ENCODE data around the gene BAD.

Gene BAD

DNA sequence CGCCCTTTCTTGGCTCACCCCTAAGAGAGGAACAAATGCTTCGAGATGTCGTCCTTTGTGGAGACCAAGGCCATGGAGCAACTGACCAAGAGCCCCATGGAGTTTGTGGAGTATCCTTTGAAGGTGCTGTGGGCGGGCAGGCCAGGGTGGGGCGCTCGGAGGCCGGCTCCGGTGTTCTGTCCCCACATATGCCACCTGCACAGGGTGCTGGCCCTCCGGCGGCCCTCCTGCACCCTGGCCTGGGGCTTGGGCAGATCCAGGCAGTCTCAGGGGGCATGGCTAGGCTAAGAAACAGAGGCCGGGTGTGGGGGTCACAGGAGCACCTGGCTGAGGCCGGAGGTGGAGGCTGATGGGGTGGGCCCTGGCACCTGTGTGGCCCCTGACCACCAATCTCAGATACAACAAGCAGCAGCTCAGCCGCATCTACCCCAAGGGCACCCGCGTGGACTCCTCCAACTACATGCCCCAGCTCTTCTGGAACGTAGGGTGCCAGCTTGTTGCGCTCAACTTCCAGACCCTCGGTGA, 22.8 kb downstream of the BAD start:
- no peak for DNase-seq (ENCODE audit: low read depth in 2 of 3, low spot score in 2 of 3)

DNA sequence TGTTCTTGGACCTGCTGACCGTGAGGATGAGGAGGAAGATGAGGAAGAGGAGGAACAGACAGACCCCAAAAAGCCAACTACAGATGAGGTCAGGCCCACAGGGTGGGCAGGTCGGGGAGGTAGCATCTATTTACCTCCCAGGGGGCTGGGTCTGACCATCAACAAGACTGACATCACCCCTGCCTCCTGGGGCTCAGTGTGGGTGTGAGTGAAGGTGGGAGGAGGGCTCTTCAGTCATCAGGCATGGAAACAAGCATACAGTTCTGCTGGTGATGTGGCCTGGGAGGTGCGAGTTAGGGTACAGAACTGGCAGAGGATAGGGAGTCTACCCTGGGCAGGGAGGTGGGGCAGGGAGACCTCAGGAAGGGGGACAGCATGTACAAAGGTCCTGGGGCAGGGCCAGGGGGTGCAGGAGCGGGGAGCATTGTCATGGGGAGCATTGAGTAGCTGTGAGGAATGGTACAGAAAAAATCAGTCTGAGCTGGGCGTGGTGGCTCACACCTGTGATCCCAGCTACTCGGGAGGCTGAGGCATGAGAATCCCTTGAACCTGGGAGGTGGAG, 24.2 kb downstream of the BAD start:
- no peak for DNase-seq (ENCODE audit: low read depth in 2 of 3, low spot score in 2 of 3)

DNA sequence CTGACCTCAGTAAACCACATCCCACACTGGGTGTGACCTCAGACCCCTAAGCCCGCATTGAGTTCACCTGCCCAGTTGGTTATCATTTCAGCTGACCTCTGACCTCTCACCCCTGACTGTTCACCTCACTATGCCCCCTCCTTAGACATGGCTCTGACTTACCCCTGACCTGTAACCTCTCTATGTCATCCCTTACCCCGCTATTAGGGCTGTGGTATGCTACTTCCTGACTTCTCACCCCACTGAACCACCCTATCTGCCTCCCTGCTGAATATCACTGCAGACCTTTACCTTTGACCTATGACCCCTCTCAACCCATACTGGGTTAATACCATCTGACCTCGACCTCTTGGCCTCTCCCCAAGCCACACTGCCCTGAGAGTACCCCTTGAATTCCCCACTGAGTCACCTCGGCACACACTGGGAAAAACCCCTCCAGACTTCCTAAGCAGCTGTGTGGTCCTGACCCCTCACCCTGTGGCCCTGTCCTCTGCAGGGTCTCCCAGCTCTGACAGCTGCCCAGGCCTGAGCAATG, 24.9 kb downstream of the BAD start:
- DNase-seq (ENCODE audit: low read depth in 2 of 3, low spot score in 2 of 3): no peak

DNA sequence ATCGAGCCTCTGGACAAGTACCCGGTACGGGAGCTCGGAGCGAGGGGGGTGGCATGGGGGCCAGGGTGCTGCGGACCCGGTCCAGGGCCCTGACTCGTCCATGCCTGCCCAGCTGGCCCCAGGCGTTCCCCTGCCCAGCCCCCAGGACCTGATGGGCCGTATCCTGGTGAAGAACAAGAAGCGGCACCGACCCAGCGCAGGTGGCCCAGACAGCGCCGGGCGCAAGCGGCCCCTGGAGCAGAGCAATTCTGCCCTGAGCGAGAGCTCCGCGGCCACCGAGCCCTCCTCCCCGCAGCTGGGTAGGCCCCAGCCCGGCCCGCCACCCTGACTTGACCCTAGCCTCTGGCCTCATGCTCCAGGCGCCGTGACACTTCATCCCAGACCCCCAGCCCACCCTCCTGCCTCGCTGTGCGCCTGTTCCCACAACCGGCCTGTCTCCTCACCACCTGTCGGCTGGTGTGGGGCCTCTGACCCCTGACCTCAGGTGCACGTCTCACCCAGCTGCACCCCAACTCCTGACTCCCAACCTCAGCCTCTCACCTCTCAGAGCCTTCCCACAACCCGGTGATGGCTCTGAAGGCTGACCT, 25.4 kb downstream of the BAD start:
- DNase-seq (ENCODE audit: low read depth in 2 of 3, low spot score in 2 of 3): no peak

DNA sequence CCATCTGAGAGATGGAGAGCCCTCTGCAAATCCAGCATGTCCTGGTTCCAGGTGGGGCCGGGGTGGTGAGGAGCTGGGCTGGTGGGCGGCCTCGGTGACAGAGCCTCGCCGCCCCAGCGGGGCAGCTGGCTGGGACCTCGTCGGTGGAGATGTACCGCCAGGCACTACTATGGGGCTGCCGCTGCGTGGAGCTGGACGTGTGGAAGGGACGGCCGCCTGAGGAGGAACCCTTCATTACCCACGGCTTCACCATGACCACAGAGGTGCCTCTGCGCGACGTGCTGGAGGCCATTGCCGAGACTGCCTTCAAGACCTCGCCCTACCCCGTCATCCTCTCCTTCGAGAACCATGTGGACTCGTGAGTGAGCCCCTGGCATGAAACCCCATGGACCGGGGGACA, 26.1 kb downstream of the BAD start:
- DNase-seq (ENCODE audit: low read depth in 2 of 3, low spot score in 2 of 3): no peak

DNA sequence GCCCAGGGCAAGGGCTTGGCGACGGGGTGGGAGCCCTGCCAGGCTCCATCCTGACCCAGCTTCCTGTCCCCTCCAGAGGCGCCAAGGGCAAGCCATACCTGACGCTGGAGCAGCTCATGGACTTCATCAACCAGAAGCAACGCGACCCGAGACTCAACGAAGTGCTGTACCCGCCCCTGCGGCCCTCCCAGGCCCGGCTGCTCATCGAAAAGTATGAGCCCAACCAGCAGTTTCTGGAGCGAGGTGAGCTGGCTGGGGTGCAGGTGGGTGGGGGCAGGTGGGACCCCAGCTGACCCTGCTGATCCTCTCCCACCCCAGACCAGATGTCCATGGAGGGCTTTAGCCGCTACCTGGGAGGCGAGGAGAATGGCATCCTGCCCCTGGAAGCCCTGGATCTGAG, 28.2 kb downstream of the BAD start:
- DNase-seq (ENCODE audit: low read depth in 2 of 3, low spot score in 2 of 3): no peak

DNA sequence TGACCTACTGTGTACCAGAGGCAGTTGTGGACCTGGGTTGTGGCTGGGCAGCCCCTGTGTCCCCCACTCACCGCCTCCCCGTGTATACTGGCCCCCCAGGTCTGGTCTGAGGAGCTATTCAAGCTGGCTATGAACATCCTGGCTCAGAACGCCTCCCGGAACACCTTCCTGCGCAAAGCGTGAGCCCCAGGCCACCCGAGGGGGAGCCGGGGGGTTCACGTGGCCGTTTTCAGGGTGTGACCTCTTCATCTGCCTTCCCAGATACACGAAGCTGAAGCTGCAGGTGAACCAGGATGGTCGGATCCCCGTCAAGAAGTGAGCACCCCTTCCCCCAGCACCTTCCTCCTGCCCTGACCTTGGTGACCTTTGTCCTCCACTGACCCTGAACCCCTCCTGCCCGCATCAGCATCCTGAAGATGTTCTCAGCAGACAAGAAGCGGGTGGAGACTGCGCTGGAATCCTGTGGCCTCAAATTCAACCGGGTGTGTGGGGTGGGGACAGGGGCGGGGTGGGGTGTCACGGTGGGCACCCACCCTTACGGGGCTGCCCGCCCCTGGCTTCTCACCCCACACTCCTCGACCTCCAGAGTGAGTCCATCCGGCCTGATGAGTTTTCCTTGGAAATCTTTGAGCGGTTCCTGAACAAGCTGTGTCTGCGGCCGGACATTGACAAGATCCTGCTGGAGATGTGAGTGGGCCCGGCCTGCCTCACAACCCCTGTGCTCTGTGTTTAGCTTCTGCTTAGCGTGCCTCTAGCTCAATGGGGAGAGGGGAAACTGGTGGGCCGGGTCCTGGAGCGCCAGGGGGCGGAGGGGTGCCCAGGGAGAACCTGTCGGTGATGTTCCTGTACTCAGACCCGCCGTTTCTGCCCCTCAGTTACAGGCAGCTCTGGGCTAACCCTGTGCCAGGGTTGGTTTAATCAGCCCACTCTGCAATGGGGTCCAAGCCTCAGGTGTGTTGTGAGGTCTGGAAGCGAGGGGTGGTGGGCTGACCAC, 29.0 kb downstream of the BAD start:
- no peak for DNase-seq (ENCODE audit: low read depth in 2 of 3, low spot score in 2 of 3)

DNA sequence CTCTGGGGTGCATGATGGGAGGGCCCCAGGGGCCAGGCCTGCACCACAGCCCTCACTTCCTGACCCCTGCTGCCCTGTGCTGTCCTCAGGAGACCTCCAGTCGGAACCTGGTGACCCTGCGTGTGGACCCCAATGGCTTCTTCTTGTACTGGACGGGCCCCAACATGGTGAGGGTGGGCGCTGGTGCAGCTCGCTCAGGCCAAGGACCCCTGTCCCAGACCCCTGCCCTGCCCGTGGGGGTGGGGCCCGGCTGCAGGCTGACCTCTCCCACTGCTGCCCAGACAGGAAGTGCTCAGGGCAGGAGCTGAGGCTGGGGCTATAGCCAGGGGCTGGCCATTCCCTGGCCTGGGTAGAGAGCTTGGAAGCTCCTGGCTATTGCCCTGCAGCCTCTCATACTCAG, 30.1 kb downstream of the BAD start:
- DNase-seq (ENCODE audit: low read depth in 2 of 3, low spot score in 2 of 3): no peak

DNA sequence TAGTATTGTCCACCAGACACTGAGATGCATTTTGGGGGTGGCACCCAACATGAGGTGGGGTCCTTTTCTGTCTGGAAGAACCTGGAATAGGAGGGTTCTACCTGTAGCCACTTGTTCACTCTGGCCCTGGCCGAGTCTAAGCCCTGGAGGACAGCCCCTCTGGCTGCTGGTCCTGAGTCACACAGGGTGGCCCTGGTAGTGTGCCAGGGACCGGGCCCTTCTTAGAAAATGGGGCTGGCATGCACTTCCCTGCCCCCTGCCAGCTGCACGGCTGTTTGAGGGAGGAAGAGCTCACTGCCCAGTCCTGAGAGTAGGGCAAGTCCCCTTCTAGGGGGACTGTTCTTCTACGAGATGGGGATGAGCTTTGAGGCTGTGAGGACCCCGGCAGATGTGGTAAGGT, 31.0 kb downstream of the BAD start:
- no peak for DNase-seq (ENCODE audit: low read depth in 2 of 3, low spot score in 2 of 3)

DNA sequence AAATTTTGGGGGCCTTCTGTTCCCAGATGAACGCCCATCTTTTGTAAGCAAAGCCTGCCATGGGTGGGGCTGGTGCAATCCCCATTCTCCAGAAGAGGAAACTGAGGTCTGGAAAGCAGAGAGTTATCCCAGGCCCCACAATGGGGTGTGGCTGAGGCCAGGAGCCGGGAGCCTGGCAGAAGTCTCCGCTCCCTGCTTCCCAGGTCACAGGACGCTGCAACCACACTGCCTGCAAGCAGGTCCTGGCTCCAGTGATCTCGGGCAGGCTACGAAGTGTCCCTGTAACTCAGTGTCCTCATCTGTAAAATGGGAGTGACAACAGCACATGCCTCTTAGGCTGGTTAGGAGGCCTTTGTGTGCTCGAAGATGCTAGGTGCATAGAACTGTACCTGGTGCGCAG, 31.4 kb downstream of the BAD start:
- no peak for DNase-seq (ENCODE audit: low read depth in 2 of 3, low spot score in 2 of 3)

DNA sequence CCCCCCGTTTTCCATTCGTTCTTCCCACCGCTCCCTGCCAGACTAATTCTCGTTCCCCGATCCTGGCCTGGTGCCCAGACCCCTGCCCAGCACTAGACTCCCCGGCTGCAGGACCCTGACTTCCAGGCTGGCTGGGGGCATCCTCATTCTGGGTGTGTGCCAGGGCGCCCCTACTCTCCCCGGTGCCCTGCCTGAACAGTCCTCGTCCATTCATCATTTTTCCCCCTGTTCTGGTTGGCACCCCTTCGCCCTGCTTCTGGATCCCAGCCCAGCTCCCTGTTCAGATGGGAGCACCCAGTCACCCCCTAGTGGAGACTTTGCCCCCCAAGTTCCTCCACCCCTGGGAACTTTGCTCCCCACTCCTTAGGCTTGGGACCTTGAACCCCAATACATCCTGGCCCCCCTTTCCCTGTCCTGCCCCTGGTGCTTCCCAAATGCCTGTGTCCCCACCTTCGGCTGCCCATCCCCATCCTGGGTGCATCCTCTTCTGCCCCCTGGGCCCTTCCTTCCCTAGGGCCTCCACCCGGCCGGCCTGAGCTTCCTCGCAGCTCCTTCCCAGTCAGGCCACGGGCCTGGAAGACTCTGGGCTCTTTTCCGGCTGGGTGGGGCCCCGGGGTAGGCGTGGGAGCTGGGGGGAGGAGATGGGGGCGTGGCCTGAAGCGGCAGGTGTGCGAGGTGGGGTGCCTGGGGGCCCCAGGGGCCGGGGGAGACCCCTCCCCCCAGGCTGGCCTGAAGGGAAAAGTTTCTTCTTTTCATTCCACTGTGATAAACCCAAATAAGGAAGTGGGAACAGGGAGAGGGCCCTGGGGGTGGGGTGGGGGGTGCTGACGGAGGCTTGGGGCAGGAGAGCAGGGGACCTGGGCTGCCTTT, 32.2 kb downstream of the BAD start:
- no peak for DNase-seq (ENCODE audit: low read depth in 2 of 3, low spot score in 2 of 3)

DNA sequence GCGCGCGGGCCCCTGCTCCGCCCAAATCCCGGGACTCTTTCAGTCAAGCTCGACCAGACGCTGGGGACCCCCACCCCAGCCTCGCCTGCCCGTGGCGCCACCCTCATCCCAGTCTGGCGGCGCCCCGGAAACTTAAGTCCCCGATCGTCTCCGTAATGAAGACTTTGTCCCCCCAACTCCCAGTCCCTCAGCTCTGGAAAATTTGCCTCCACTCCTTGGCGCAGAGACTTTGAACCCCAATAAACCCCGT, 32.8 kb downstream of the BAD start:
- DNase-seq (ENCODE audit: low read depth in 2 of 3, low spot score in 2 of 3): no peak

DNA sequence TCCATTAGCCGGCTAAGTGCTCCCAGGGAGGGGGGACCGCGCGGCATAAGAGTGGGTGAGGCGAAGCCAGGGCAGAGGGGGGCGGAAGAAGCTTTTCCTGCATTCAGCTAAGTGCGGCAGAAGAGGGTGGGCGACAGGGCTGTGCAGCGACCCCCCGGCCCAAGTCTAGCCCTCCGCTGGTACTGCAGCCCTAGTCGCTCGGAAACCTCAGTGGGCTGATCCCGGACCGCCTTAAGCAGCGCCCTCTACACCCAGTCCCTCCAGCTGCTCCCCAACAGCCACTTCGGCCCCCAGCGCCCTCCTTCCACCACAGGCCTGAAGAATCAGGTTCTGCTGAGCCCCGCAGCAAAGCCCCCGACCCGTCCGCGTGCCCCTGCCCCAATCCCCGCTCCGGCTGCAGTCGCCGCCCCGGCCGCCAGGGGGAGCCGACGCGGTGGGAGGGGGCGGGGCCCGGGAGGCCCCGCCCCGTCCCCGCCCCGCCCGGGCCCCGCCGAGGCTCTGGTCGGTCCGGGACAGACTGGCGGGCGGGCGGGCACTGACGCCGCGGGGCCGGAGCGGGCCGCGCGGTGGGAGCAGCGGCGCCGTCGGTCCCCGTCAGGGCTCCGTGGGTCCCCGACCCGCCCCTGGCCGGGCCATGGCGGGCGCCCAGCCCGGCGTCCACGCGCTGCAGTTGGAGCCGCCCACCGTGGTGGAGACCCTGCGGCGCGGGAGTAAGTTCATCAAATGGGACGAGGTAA, 33.3 kb downstream of the BAD start, which contains the start of gene PLCB3:
Gene PLCB3 (plus strand): TSS at position 515 of the 737 bp plus-strand sequence. CDS start 120 bp downstream, at position 635.
- DNase-seq (ENCODE audit: low read depth in 2 of 3, low spot score in 2 of 3): peak in 2 of 3 experiments; percentile 43 to 69

DNA sequence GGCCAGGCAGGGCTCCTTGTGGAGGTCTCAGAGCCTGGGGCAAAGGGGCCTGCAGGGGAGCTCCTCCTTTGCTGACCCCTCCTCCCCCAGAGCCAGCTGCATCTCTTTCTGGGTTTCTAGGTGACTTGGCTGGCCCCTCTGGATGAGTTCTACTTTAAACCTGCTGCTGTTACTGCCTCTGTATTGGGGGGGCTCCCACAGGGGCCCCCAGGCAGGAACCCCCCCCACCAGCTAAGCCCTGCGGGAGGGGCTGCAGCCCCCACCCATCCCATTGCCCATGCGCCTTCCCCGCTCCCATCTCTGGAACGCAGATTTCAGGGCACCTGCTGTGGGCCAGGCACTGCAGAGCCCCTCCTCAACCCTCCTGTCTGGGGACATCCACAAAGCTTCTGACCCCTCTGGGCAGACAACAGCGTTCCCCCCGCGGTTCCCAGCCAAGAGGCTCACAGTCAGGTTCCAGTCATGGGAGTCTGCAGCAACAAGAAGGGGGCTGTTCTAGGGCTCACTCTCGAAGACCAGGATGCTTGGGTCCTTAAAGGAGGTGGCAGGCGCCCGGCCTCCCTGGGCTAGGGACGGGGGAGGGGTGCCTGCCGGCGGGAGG, 34.0 kb downstream of the BAD start:
- DNase-seq (ENCODE audit: low read depth in 2 of 3, low spot score in 2 of 3): no peak

DNA sequence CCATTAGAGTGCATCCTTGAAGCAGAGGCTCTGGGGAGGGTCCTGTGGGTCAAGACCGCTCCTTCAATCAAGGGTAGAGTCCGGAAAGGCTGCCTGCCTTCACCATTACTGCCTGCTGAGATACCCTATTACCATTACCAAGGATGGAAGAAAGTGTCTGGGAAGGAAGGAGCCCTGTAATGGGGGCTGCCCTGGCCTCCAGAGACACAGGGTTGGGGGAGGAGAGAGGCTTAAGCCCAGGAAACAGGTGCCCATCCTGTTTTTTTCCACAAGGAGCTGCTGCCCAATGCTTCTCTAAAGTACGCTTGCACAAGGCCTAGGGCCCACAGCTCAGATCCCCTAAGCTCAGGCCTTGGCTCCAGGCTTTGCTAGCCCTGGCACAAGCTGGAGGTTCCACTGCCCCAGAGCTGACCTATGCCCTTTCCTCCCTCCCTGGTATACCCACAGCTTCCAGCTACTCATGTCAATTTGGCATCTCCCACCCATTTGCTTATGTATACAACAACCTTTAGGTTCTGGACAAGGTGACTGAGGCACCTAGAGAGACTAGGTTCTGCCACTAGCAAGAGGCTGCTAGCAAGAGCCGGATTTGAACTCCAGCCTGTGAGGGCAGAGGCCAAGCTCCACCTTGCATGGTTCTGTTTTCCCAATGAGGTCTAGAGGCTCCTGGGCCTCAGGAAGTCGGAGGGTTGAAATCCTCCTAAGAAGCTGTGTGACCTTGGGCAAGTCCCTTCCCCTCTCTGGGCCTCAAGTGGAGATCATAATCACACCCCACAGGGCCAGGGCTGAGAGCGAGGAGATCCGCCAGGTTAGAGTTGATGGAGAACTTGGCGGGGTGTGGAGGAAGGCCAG, 34.7 kb downstream of the BAD start:
- no peak for DNase-seq (ENCODE audit: low read depth in 2 of 3, low spot score in 2 of 3)

DNA sequence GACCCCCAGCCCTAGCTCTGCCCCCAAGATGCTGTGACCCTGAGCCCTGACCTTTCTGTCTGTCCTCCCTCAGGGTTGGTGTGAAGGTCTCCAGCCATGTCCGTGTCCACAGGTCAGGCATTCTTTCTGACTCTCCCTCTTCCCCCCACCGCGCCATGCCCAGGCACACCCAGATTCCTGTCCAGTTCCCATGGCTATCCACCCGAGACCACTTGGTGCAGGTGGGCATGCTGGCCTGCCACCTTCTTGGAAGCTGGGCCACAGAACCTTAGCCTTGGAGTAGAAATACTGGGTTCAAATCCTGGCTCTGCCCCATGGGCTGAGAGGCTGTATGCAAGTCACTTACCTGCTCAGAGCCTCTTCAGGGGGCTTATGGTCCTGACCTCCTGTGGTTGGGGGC, 35.4 kb downstream of the BAD start:
- no peak for DNase-seq (ENCODE audit: low read depth in 2 of 3, low spot score in 2 of 3)

DNA sequence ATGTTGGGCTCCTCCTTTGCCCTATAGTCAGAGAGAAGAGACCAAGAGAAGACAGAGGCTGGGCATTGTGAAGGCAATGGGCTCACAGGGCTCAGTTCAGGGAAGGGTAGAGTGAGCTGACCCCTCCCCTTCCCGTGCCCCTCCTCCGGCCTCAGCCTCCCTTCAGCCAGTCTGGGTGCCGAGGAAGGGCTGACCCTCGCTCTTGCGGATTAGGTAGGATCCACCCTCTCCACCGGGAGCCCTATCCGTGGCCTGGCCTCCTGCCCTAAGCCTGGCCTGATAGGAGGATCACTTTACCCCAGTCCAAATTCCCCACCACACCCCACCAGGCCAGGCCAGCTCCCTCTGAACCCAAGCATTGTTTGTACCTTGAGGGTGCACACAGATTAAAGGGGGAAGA, 35.9 kb downstream of the BAD start:
- no peak for DNase-seq (ENCODE audit: low read depth in 2 of 3, low spot score in 2 of 3)

DNA sequence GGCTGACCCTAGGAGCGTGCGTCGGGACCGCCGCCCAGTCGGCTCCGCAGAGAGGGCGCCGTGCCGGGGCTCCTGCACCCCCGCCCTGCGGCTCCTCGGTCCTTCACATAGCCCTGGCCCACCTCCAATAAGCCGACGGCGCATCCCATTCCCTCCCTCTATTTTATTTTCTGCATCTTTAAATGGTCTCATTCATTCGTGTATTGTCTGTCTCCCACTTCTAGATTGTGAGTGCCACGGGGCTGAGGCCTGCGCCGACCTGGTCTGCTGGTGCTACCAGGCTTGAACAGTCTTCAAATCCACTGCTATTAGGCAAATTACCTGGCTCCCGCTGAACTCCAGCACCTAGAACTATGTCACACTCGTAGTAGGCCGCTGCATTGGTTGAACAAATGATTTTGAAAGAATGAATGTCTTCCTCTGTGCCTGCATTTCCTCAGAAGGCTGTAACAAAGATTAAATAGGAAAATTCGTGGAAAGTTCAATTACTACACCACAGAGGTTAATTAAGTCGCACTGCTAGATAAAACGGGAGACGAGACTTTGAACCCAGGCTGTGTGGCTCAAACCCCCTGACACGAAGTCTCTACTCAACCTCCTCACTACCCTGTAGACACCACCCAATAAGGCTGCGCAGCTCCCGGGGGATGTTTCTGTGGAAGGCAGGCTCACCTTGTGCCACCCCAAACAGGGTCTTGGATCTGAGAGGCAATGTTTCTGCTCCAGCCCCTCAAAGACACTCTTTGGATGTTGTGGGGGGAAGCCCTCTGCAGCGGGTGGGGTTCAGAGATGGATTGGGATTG, 36.5 kb downstream of the BAD start:
- no peak for DNase-seq (ENCODE audit: low read depth in 2 of 3, low spot score in 2 of 3)

All from activated CD8-positive, alpha-beta memory T cell treated with anti-CD3 and anti-CD28 coated beads for 48 hours (primary cell).